DND-41 (cell line): Measurements from ENCODE around the gene ZNF69.

Experiments used
- EZH2 ChIP-seq: IDR thresholded peaks from 3 replicates; pipeline ENCODE4 v1.6.1; 2012; ENCODE audit warnings: borderline replicate concordance, low read depth, mild to moderate bottlenecking, moderate library complexity, low read length, inconsistent platforms; ENCODE audit not compliant: severe bottlenecking
- TF ChIP-seq, protein P1 (sequence below): IDR thresholded peaks from 2 replicates; pipeline ENCODE4 v1.5.1; 2012; ENCODE audit warnings: borderline replicate concordance, low read length, moderate library complexity, mild to moderate bottlenecking; ENCODE audit not compliant: poor library complexity, severe bottlenecking; ENCODE audit errors: extremely low read depth

DNA sequence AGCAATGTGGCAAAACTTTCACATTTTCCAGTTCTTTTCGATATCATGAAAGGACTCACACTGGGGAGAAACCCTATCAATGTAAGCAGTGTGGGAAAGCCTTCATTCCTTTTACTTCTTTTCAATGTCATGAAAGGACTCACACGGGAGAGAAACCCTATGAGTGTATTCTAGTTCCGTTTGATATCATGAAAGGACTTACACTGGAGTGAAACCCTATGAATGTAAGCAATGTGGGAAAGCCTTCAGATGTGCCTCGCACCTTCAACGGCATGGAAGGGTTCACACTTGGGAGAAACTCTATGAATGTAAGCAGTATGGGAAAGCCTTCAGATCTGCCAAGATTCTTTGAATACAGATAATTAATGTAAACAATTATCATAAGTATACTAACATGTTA, 62.7 kb downstream of the ZNF69 start:
- TF ChIP-seq, protein P1, sequence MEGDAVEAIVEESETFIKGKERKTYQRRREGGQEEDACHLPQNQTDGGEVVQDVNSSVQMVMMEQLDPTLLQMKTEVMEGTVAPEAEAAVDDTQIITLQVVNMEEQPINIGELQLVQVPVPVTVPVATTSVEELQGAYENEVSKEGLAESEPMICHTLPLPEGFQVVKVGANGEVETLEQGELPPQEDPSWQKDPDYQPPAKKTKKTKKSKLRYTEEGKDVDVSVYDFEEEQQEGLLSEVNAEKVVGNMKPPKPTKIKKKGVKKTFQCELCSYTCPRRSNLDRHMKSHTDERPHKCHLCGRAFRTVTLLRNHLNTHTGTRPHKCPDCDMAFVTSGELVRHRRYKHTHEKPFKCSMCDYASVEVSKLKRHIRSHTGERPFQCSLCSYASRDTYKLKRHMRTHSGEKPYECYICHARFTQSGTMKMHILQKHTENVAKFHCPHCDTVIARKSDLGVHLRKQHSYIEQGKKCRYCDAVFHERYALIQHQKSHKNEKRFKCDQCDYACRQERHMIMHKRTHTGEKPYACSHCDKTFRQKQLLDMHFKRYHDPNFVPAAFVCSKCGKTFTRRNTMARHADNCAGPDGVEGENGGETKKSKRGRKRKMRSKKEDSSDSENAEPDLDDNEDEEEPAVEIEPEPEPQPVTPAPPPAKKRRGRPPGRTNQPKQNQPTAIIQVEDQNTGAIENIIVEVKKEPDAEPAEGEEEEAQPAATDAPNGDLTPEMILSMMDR: no peak
- no peak for TF ChIP-seq EZH2
